Urinary bladder (tissue), 4 donors: Measurements from ENCODE around the gene MYL11. TPM values are rescaled to one million over a fixed set of nuclear protein-coding genes. Genes with fewer than 3 reads are reported as not detected.
"Not testable (repeated sequence)": the region's sequence is repeated elsewhere in the genome, so short reads cannot be mapped to it uniquely, and the experiment has no call there.

Experiments
- DNase-seq: peaks from one replicate; pipeline ENCODE4 v3.0.0-alpha.2; 2015; ENCODE audit errors: extremely low spot score
- H3K27ac ChIP-seq: one replicate; pipeline ENCODE4 v1.5.1; 2013; ENCODE audit warnings: low read depth, mild to moderate bottlenecking, moderate library complexity
- H3K36me3 ChIP-seq: one replicate; pipeline ENCODE4 v1.6.1; 2013; ENCODE audit warnings: mild to moderate bottlenecking, moderate library complexity; ENCODE audit not compliant: insufficient read depth
- H3K4me1 ChIP-seq: one replicate; pipeline ENCODE4 v1.6.1; 2013; ENCODE audit warnings: mild to moderate bottlenecking, moderate library complexity; ENCODE audit not compliant: insufficient read depth
- H3K4me3 ChIP-seq: one replicate; pipeline ENCODE4 v1.5.1; 2013; ENCODE audit warnings: low read depth, low read length
- WGBS: extraction: QIAGEN DNeasy Blood & Tissue Kit; methylation state at CpG from one replicate; pipeline ENCODE4 v1.1.7; 2013; 5-methylcytosine and 5-hydroxymethylcytosine counted together
- polyA plus RNA-seq: library from polyadenylated mRNA; stranded (reverse); fragments of 200-250 nt; gene quantifications from one replicate; pipeline ENCODE4 v1.2.3, GENCODE V29; 2013
- total RNA-seq: library from RNA; depleted of rRNA; stranded (reverse); fragments of >200 nt; gene quantifications from one replicate; pipeline ENCODE4 v1.2.3, GENCODE V29; 2014
- donor health status: healthy with polysubstance abuse.
- donor health status: healthy.

MYL11 gene
- total and polyA plus RNA-seq, 2 donors = 1.4 to 165 TPM

DNA sequence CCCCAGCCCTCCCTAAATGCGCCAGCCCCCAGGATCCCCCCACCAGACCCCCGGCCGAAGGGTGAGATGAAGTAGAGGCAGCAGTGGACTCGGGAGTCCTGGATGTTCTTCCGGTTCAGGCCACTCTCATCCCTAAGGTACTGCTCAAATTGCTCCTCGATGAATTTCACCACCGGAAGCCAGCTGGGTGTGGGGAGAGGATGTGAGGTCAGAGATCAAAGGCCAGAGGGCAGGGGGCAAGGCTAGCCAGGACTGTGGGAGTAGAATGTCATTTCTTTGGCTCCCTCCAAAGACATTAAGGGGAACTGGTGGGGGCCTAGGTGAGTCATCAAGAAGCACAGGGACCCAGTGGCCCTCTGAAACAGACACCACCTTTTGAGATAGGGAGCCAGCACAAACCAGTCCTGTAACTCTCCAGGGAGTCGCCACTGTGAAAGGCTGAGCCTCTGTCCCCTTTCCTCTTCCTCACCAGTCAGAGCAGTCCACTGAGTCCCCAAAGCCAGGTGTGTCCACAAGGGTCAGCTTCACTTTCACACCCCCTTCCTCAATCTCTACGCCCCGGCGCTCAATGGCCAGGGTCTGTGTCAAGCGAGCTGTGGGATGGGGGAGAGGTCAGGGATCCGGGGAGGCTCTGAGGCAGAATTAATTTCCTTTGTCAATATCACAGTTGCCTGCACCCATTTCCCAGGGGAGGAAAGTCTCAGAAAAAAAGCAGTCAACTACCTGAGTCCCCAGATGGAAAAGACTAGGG lies 6.9 kb downstream of the MYL11 start:
- H3K36me3 ChIP-seq = no peaks in the 10 kb centered on the region
- no peak overlapping the region for H3K4me3 ChIP-seq
- 79% methylated on average over 13 of the region's 13 CpGs for WGBS
- peaks cover 2% of the 10 kb centered on the region for H3K4me1 ChIP-seq
- H3K27ac ChIP-seq = no peak overlapping the region
- no peak for DNase-seq

DNA sequence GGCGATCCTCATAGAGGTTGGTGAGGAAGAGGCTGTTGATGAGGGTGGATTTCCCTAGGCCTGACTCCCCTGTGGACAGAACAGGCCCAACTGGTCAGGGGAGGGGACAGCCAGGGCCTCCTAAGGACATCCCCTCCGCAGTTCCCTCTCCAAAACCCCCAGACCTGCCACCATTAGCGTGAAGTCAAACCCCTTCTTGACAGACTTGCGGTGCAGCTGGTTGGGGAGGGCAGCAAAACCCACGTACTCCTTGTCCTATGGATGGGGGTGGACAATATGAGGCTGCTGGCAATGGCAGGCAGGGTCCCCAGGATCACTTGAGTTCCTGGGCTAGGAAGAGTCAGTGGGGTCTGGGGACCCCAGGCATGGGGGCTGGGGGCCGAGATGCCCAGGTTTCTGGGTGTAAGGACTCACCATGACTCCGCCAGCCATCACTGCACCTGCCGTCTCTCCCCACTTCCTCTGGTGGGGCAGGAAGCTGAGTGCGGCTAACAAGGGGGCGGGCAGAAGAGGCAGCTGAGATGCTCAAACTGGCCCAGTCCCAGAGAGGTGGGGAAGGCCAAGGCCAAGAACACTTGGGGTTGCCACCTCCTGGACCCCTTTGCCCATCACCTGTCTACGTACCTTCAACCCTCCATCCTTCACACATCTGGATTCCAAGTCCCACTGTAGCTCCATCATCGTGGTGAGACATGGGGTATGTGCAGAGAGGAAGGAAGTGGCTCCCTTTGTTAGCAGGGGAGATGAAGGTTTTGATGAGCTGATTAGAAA lies 7.7 kb downstream of the MYL11 start, which contains the start of gene SEPTIN1:
SEPTIN1 (minus strand) TSS at position 451 of the 771 bp plus-strand sequence; CDS start at position 432, 19 bp downstream.
- 65% methylated on average over 12 of the region's 12 CpGs for WGBS
- peaks cover 2% of the 10 kb centered on the region for H3K4me1 ChIP-seq
- no peaks in the 10 kb centered on the region for H3K36me3 ChIP-seq
- DNase-seq = no peak
- H3K27ac ChIP-seq = no peak within 1 kb of the TSS
- H3K4me3 ChIP-seq = no peak within 1 kb of the TSS

DNA sequence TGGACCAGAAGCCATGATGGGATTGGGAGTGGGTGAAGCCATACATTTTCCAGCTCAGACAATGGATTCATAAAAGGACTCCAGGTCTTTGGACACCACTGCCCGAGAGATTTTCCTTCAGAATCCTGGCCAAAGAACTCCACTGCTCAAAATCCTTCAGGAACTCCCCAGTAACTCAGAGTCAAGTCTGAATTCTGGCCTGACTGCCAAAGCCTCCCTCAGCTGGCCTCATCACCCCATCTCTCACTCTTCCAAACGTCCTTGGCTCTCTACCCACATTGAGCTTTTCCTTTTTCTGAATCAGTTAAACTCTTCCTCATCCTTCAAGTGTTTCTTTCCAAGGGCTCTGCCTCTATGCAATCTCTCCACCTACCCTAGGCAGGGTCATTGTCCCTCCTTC lies 8.9 kb downstream of the MYL11 start:
- WGBS = 18% methylated on average over 2 of the region's 2 CpGs
- Histone ChIP-seq H3K36me3 (no peaks in the 10 kb centered on the region), H3K4me3 (no peak overlapping the region), H3K4me1 (peaks cover 2% of the 10 kb centered on the region), H3K27ac (no peak overlapping the region)
- DNase-seq = no peak

DNA sequence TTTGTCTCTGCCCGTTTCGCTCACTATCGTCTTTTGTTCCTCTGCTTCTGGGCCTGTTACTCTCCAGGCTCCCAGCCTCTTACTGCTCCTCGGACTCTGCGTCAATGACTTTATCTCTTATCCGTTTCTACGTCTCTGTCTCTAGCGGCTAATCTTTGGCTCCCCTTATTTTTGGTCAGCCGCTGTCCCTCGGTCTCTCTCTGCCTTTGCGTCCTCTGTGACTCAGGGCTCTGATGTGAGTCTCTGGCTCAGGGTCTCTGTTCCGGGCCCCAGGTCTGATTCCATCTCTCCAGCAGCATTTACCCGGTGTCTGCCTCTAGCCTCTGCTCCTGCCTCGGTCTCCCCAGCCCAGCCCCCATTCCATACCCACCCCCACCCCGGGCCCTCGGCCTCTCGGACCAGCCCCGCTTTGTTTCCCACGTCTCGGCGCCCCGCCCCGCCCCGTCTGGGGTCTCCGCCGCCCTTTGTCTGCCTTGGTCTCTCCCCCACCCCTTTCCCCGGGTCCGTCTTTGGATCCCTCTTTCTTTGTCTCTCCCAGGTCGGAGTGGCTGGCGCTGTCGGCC lies 20.1 kb downstream of the MYL11 start:
- no peak for DNase-seq
- H3K4me1 ChIP-seq = no peaks in the 10 kb centered on the region
- 5% methylated on average over 31 of the region's 31 CpGs for WGBS
- no peaks in the 10 kb centered on the region for H3K36me3 ChIP-seq
- peak overlapping the region; percentile 42 for H3K27ac ChIP-seq
- peak overlapping the region; percentile 97 for H3K4me3 ChIP-seq

DNA sequence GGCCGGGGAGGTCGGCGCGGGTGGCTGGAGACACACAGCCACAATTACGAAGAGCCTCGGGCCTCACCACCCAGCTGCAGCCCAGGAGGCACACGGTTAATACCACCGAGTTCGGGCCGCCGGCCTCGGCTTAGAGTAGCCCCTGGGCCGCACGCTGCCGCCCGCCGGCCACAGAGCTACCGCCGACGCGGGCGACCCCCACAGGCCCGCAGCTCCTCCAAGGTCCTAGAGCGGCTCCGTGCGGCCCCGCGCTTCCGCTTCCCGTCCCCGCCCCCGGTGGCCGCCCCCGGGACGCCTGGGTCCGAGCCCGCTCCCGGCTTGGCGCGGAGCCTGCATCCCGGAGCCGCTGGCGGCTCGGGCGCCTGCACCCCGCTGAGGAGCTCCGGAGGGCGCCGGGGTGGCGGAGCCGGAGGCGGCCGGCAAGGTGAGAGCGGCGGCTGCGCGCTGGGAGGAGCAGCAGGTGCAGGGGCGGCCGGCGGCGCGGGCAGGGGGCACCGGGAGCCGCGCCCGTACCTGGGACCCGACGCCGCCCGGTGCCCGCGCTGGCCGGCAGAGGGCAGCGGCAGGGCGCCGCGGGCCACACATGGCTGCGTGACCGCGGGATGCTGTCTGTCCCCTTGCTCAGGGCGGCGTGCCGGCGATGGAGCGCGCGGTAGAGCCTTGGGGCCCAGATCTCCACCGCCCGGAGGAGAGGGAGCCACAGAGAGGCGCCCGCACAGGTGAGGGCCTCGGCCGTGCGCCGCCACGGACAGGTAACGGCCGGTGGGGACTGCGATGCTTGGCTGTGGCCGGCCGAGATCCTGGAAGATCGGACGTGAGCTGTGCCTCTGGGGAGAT lies 20.8 kb downstream of the MYL11 start, which contains the start of gene ZNF48:
ZNF48 (plus strand) TSS at position 266 of the 837 bp plus-strand sequence; CDS start at position 641, 375 bp downstream.
- no peaks in the 10 kb centered on the region for H3K4me1 ChIP-seq
- peak within 1 kb of the TSS; percentile 42 for H3K27ac ChIP-seq
- peak within 1 kb of the TSS; percentile 97 for H3K4me3 ChIP-seq
- WGBS = under 1% methylated on average over 103 of the region's 103 CpGs
- no peaks in the 10 kb centered on the region for H3K36me3 ChIP-seq
- DNase-seq = no peak

DNA sequence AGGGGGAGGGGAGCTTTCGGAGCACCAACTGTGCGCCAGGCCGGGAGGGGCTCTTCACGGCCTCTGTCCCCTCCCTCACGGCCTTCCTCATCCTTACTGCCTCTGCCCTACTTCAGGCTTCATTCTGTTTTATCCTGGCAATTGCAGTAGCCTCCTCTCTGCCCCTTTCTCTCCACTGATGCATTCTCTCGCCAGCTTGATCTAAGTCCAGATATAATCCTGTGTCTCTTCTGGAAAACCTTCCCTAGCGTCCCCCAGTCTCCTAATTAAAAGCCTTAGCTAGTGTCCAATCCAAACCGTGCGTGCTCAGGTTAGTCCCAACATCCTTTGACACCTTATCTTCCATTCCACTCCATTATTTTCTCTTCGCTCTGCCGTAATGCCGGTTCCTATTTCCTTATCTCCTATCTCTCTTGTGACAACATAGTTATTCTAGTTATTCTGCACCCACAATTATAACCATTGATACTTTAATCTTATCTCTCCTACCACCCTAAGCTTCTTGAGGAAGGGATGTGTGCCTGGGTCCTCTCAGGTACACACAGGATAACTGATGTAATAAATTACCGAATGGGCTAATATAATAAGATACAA lies 21.5 kb downstream of the MYL11 start:
- DNase-seq = no peak
- Histone ChIP-seq H3K36me3 (no peaks in the 10 kb centered on the region), H3K4me1 (no peaks in the 10 kb centered on the region), H3K4me3 (peak overlapping the region; percentile 97), H3K27ac (no peak overlapping the region)
- 12% methylated on average over 13 of the region's 13 CpGs for WGBS

DNA sequence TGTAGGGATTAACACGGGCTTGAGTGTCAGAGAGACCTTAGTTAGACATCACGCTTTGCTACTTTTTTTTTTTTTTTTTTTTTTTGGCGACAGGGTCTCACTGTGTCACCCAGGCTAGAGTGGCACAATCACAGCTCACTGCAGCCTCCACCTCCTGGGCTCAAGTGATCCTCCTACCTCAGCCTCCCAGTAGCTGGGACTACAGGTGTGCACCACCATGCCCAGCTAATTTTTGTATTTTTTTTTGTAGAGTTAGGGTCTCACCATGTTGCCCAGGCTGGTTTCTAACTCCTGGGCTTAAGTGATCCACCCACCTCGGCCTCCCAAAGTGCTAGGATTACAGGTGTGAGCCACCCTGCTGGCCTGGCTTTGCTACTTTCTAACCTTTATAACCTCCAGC lies 22.0 kb downstream of the MYL11 start:
- H3K4me1 ChIP-seq = not testable (repeated sequence)
- 76% methylated on average over 4 of the region's 4 CpGs for WGBS

DNA sequence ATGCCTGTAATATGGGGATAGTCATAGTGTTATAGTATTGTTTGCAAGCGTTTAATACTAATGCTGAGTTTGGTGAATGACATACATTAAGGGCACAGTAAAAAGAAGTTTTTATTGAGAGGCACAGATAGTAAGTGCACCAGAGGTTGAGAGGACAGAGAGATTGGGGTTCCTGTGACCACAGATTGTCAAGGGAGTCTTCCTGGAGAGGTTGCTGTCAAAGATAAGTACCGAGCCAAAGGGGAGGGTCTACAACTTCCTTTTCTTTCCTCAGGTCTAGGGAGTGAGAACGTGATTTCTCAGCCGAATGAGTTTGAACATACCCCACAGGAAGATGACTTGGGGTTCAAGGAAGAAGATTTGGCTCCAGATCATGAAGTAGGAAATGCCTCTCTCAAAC lies 22.5 kb downstream of the MYL11 start:
- Histone ChIP-seq H3K36me3 (no peaks in the 10 kb centered on the region), H3K4me3 (no peak overlapping the region), H3K27ac (no peak overlapping the region), H3K4me1 (no peaks in the 10 kb centered on the region)
- 69% methylated on average over 4 of the region's 4 CpGs for WGBS
- no peak for DNase-seq

More for the DNA sequence above, 22.0 kb downstream of the MYL11 start:
- DNase-seq, H3K36me3 ChIP-seq, H3K27ac ChIP-seq, H3K4me3 ChIP-seq: not testable (repeated sequence)

DNA sequence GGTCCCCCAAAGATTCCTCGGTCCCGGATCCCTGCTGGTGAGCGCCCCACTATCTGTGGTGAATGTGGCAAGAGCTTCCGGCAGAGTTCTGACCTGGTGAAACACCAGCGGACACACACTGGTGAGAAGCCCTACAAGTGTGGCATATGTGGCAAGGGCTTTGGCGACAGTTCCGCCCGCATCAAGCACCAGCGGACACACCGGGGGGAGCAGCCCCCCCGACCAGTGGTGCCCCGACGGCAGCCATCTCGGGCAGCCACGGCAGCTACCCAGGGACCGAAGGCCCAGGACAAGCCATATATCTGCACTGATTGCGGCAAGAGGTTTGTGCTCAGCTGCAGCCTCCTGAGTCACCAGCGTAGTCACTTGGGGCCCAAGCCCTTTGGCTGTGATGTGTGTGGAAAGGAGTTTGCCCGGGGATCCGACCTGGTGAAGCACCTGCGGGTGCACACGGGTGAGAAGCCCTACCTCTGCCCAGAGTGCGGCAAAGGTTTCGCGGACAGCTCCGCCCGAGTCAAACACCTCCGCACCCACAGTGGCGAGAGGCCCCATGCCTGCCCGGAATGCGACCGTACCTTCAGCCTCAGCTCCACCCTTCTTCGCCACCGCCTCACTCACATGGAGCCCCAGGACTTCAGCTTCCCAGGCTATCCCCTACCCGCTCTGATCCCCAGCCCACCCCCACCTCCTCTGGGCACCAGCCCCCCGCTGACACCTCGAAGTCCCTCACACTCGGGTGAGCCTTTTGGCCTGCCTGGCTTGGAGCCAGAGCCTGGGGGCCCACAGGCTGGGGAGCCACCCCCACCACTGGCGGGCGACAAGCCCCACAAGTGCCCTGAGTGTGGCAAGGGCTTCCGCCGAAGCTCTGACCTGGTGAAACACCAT lies 23.4 kb downstream of the MYL11 start:
- DNase-seq = no peak
- Histone ChIP-seq H3K4me3 (no peak overlapping the region), H3K27ac (no peak overlapping the region), H3K36me3 (no peaks in the 10 kb centered on the region), H3K4me1 (no peaks in the 10 kb centered on the region)
- WGBS = 92% methylated on average over 42 of the region's 42 CpGs

DNA sequence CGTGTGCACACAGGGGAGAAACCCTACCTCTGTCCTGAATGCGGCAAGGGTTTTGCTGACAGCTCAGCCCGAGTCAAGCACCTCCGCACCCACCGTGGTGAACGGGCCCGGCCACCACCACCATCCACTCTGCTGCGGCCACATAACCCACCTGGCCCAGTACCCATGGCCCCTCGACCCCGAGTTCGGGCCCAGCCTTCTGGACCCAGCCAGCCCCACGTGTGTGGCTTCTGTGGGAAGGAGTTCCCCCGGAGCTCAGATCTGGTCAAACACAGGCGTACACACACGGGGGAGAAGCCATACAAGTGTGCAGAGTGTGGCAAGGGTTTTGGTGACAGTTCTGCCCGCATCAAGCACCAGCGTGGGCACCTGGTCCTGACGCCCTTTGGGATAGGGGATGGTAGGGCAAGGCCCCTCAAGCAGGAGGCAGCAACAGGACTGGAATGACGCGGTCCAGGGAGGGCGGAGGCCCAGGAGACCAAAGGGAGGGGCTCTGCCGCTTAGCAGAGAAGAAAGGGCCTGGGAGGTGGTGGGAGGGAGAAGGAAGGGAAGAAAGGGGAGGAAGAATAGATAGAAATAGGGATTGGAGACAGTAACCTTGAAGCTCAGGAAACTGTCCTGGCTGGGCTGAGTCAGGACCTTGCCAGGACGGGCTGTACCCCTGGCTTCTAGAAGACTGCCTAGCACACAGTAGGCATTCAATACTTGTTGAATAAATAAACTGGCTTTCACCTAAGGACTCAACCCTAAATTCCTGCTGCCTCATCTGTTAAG lies 24.2 kb downstream of the MYL11 start:
- no peak for DNase-seq
- WGBS = 81% methylated on average over 23 of the region's 23 CpGs
- H3K4me1 ChIP-seq = no peaks in the 10 kb centered on the region
- H3K36me3 ChIP-seq = no peaks in the 10 kb centered on the region
- no peak overlapping the region for H3K27ac ChIP-seq
- H3K4me3 ChIP-seq = no peak overlapping the region

DNA sequence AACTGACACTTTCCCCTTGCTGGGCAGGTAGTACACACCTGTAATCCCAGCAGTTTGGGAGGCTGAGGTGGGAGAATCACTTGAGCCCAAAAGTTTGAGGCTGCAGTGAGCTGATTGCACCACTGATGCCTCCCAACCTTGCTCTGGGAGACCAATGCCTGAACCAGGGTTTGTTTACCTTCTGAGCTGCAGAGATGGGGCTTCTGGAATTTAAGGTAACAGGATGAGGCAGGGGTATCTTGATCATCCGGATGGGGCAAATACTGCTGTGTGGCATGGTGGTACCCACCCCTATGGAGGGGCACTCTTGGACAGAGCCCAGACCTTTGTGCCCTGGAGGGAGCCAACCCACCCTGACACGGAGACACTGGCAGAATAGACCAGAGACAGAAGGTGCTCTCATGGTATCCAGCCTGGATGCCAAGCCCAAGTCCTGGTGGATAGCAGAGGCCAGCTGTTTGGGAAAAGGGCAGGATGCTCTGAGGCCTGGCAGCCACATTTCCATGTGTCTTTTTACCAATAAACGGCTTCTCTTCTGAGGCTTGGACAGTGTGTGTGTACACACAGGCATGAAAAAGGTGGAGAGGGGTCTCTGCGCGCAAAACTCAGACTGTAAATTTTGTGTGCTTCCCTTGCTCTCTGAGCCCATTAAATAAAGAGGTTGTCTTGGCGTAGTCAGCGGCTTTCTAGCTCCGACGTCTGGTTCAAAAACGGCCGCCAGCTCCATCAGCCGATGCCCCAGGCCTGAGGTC lies 25.0 kb downstream of the MYL11 start:
- no peaks in the 10 kb centered on the region for H3K4me1 ChIP-seq
- peak overlapping the region; percentile 58 for H3K4me3 ChIP-seq
- H3K27ac ChIP-seq = peak overlapping the region; percentile 63
- no peaks in the 10 kb centered on the region for H3K36me3 ChIP-seq
- 10% methylated on average over 12 of the region's 12 CpGs for WGBS
- no peak for DNase-seq
